Measurements from ENCODE around the gene CHKB. TPM values are rescaled to one million over a fixed set of nuclear protein-coding genes. Genes with fewer than 3 reads are reported as not detected.

The CHKB gene
- total RNA-seq, 2 donors from 2014 or later, result 43.3 to 122 TPM

- H3K27ac ChIP-seq, result no peak overlapping the region
- ATAC-seq (no peak), DNase-seq (no peak)
- TF ChIP-seq CTCF (IDR thresholded peaks at IDR 0.05) (no peak), POLR2A (IDR thresholded peaks at IDR 0.05) (no peak)
- intact Hi-C loops (cut with DNase I), result no loop called here
- H3K4me1 ChIP-seq, result no peaks in the 10 kb centered on the region
- H3K9me3 ChIP-seq, result no peaks in the 10 kb centered on the region
- no peaks in the 10 kb centered on the region for H3K27me3 ChIP-seq
- WGBS, 2 donors, result 72 to 77% methylated on average over 5 of the region's 5 CpGs
- no peak overlapping the region for H3K4me3 ChIP-seq
- no peaks in the 10 kb centered on the region for H3K36me3 ChIP-seq (replicated peaks in 1 of 2; ENCODE audit: insufficient read depth in 1 of 2, low read depth in 2 of 2)
Observed at GRCh38 chr22:50556703-50557102, 25.9 kb downstream of the CHKB start.

- peaks cover 0 to 9% of the 10 kb centered on the region in 2 donors for H3K27me3 ChIP-seq
- intact Hi-C loops (cut with DNase I), result no loop called here
- WGBS, 2 donors, result 61 to 68% methylated on average over 8 of the region's 8 CpGs
Observed at GRCh38 chr22:50553310-50553709, 29.3 kb downstream of the CHKB start.

GRCh38 chr22:50551160-50551752 is 31.4 kb downstream of the CHKB start:
- H3K9me3 ChIP-seq, result no peaks in the 10 kb centered on the region
- DNase-seq, result no peak
- ATAC-seq, result no peak
- 92 to 95% methylated on average over 8 to 11 of the region's 11 CpGs for WGBS, 2 donors
- peaks cover 11% of the 10 kb centered on the region for H3K4me1 ChIP-seq
- intact Hi-C loops (cut with DNase I), result no loop called here
- TF ChIP-seq CTCF (IDR thresholded peaks at IDR 0.05) (no peak), POLR2A (IDR thresholded peaks at IDR 0.05) (no peak)
- H3K4me3 ChIP-seq, result no peak overlapping the region
- H3K27ac ChIP-seq, result no peak overlapping the region
- peaks cover 0 to 23% of the 10 kb centered on the region in 2 donors for H3K27me3 ChIP-seq
- H3K36me3 ChIP-seq (replicated peaks in 1 of 2; ENCODE audit: insufficient read depth in 1 of 2, low read depth in 2 of 2), result no peaks in the 10 kb centered on the region

More at GRCh38 chr22:50553310-50553709, 29.3 kb downstream of the CHKB start:
- Histone ChIP-seq H3K9me3 (no peaks in the 10 kb centered on the region), H3K36me3 (replicated peaks in 1 of 2; ENCODE audit: insufficient read depth in 1 of 2, low read depth in 2 of 2) (no peaks in the 10 kb centered on the region), H3K27ac (no peak overlapping the region), H3K4me3 (no peak overlapping the region), H3K4me1 (peaks cover 9% of the 10 kb centered on the region)
- DNase-seq (no peak), ATAC-seq (no peak)
- TF ChIP-seq POLR2A (IDR thresholded peaks at IDR 0.05), result no peak

DNA sequence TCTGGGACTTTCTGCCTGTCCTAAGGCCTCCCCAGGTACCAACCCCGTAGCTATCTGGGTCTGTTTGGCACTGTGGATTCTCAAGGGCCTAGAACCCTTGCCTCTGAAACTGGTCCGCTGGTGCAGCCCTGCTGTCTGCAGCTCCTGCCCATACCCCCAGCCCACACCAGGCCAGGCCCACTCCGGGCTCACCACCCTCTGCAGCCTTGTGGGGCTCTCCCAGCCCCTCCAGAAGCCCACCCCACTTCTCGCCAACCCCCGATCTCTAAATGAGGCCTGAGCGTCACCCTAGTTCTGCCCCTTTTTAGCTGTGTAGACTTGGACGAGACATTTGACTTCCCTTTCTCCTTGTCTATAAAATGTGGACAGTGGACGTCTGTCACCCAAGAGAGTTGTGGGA is 32.3 kb downstream of the CHKB start:
- no peak for ATAC-seq
- DNase-seq, result no peak
- TF ChIP-seq CTCF (IDR thresholded peaks at IDR 0.05) (no peak), POLR2A (IDR thresholded peaks at IDR 0.05) (no peak)
- intact Hi-C loops (cut with DNase I), result no loop called here
- no peaks in the 10 kb centered on the region for H3K36me3 ChIP-seq (replicated peaks in 1 of 2; ENCODE audit: insufficient read depth in 1 of 2, low read depth in 2 of 2)
- no peaks in the 10 kb centered on the region for H3K9me3 ChIP-seq
- peaks cover 0 to 23% of the 10 kb centered on the region in 2 donors for H3K27me3 ChIP-seq
- peaks cover 11% of the 10 kb centered on the region for H3K4me1 ChIP-seq
- no peak overlapping the region for H3K27ac ChIP-seq
- H3K4me3 ChIP-seq, result no peak overlapping the region
- 80 to 85% methylated on average over 6 to 8 of the region's 8 CpGs for WGBS, 2 donors

DNA sequence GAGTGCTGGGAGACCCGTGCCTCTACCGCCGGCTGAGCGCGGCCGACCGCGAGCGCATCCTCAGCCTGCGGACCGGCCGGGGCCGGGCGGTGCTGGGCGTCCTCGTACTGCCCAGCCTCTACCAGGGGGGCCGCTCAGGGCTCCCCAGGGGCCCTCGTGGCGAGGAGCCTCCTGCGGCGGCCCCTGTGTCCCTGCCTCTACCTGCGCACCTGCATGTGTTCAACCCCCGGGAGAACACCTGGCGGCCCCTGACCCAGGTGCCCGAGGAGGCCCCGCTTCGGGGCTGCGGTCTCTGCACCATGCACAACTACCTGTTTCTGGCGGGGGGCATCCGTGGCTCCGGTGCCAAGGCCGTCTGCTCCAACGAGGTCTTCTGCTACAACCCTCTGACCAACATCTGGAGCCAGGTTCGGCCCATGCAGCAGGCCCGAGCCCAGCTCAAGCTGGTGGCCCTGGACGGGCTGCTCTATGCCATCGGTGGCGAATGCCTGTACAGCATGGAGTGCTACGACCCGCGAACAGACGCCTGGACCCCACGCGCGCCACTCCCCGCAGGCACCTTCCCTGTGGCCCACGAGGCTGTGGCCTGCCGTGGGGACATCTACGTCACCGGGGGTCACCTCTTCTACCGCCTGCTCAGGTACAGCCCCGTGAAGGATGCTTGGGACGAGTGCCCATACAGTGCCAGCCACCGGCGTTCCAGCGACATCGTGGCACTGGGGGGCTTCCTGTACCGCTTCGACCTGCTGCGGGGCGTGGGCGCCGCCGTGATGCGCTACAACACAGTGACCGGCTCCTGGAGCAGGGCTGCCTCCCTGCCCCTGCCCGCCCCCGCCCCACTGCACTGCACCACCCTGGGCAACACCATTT is 33.5 kb downstream of the CHKB start:
- DNase-seq (no peak), ATAC-seq (no peak)
- intact Hi-C loops (cut with DNase I), result no loop called here
- Histone ChIP-seq H3K9me3 (no peaks in the 10 kb centered on the region), H3K36me3 (replicated peaks in 1 of 2; ENCODE audit: insufficient read depth in 1 of 2, low read depth in 2 of 2) (no peaks in the 10 kb centered on the region), H3K27ac (no peak overlapping the region), H3K4me1 (peaks cover 16% of the 10 kb centered on the region), H3K4me3 (no peak overlapping the region), H3K27me3 (peaks cover 0 to 23% of the 10 kb centered on the region in 2 donors)
- WGBS, 2 donors, result 63 to 76% methylated on average over 11 to 56 of the region's 68 CpGs
- TF ChIP-seq POLR2A (IDR thresholded peaks at IDR 0.05) (no peak), CTCF (IDR thresholded peaks at IDR 0.05) (no peak)

Data from body of pancreas (tissue), 4 donors.